GM12878 (cell line): Measurements from ENCODE around the gene POC1B. TPM values are rescaled to one million over a fixed set of nuclear protein-coding genes. Genes with fewer than 3 reads are reported as not detected.

Experiments
- ATAC-seq: fragments of 200-7000 bp; cut with Tn5 transposase; 3 replicates; pipeline ENCODE4 v1.9.1; 2020; ENCODE audit warnings: mild to moderate bottlenecking, moderate library complexity
- BruUV-seq: library from RNA; stranded (reverse); fragments of 400-500 nt; replicated peaks from 2 replicates; lab custom pipeline; 2021; lab: Mats Ljungman, UMichigan
- CTCF ChIA-PET: fragments of 300-600 bp; sonication (Branson Sonifier 250); formaldehyde crosslinking; extraction: SDS; loops from one replicate; lab custom pipeline; 2021; ENCODE audit warnings: inconsistent platforms; lab: Yijun Ruan, JAX
- POLR2A ChIA-PET: fragments of 350-600 bp; formaldehyde crosslinking; extraction: SDS; loops from one replicate; lab custom pipeline; 2021; ENCODE audit warnings: inconsistent platforms; lab: Charles Lee
- RAD21 ChIA-PET: fragments of 300-600 bp; sonication (Branson Sonifier 250); formaldehyde crosslinking; loops from one replicate; lab custom pipeline; 2023; ENCODE audit warnings: antibody characterized with exemption; ENCODE audit not compliant: unreplicated experiment; lab: Charles Lee
- SMC1A ChIA-PET: fragments of 300-600 bp; sonication (Branson Sonifier 250); formaldehyde crosslinking; loops from one replicate; lab custom pipeline; 2023; ENCODE audit not compliant: unreplicated experiment, uncharacterized antibody; lab: Charles Lee
- DNase-seq: peaks from one replicate; pipeline ENCODE4 v3.0.0-alpha.2; 2011; ENCODE audit warnings: low read depth, low spot score
- FAIRE-seq: peaks from 3 replicates; lab custom pipeline; 2011; peaks lifted over from hg19 to GRCh38; lab: Jason Lieb, UNC
- H2AFZ ChIP-seq: 2 replicates; pipeline ENCODE4 v1.6.0; 2011; ENCODE audit warnings: low read depth, low read length, control low read depth; ENCODE audit not compliant: control insufficient read depth
- H3K27ac ChIP-seq: 2 replicates; pipeline ENCODE4 v1.5.1; 2011; ENCODE audit warnings: control low read depth; ENCODE audit not compliant: control insufficient read depth, insufficient read depth
- H3K27me3 ChIP-seq, 2 experiments: replicated peaks in 1 of 2; 2 replicates each; pipeline versions ENCODE4 v1.6.0 to v1.6.1; 2011; ENCODE audit warnings: low read length in 1 of 2; ENCODE audit not compliant: control insufficient read depth in 2 of 2, insufficient read depth in 2 of 2
- H3K36me3 ChIP-seq, 2 experiments: 2 replicates each; pipeline ENCODE4 v1.5.1; 2011; ENCODE audit warnings: low read length in 1 of 2; ENCODE audit not compliant: control insufficient read depth in 2 of 2, insufficient read depth in 2 of 2
- H3K4me1 ChIP-seq: 2 replicates; pipeline ENCODE4 v1.6.1; 2011; ENCODE audit warnings: mild to moderate bottlenecking, low read length, moderate library complexity, mixed read lengths; ENCODE audit not compliant: control insufficient read depth, insufficient read depth
- H3K4me2 ChIP-seq: 2 replicates; pipeline ENCODE4 v1.6.0; 2011; ENCODE audit warnings: control low read depth; ENCODE audit not compliant: control insufficient read depth, insufficient read depth
- H3K4me3 ChIP-seq: fragments of 200-600 bp; sonication (generic); 2 replicates; pipeline ENCODE4 v1.5.1; 2016
- H3K79me2 ChIP-seq: 2 replicates; pipeline ENCODE4 v1.6.0; 2011; ENCODE audit warnings: low read length; ENCODE audit not compliant: control insufficient read depth, insufficient read depth
- H3K9ac ChIP-seq: 2 replicates; pipeline ENCODE4 v1.8.0; 2011; ENCODE audit warnings: low read length, control low read depth, mixed read lengths; ENCODE audit not compliant: control insufficient read depth, insufficient read depth
- H3K9me3 ChIP-seq: replicated peaks from 3 replicates; pipeline ENCODE4 v1.5.1; 2011; ENCODE audit warnings: mild to moderate bottlenecking, low read length; ENCODE audit not compliant: control insufficient read depth, insufficient read depth
- H4K20me1 ChIP-seq: 2 replicates; pipeline ENCODE4 v1.6.0; 2011; ENCODE audit not compliant: control insufficient read depth, insufficient read depth
- MLLT1 ChIP-seq: fragments of 450-650 bp; IDR thresholded peaks from 2 replicates; pipeline ENCODE4 v1.6.1; 2016; ENCODE audit warnings: mild to moderate bottlenecking
- NFIC ChIP-seq: IDR thresholded peaks from 2 replicates; pipeline ENCODE4 v1.6.1; 2012; ENCODE audit warnings: low read depth, mild to moderate bottlenecking, inconsistent platforms, low read length, moderate library complexity
- POLR2A ChIP-seq: IDR thresholded peaks from 2 replicates; pipeline ENCODE4 v1.6.1; 2011; ENCODE audit warnings: low read depth, mild to moderate bottlenecking, low read length
- REST ChIP-seq: IDR thresholded peaks from 2 replicates; pipeline ENCODE4 v1.6.1; 2012; ENCODE audit warnings: mild to moderate bottlenecking, low read depth, low read length
- RFX5 ChIP-seq: IDR thresholded peaks from 2 replicates; pipeline ENCODE4 v1.6.1; 2011; ENCODE audit warnings: low read depth, low read length, improper control_type of control experiment
- SMC3 ChIP-seq: IDR thresholded peaks from 2 replicates; pipeline ENCODE4 v1.6.1; 2011; ENCODE audit warnings: low read length, improper control_type of control experiment, borderline replicate concordance
- SREBF1 ChIP-seq: IDR thresholded peaks from 2 replicates; pipeline ENCODE4 v1.6.1; 2012; ENCODE audit warnings: mild to moderate bottlenecking, low read length
- SRF ChIP-seq, 2 experiments: IDR thresholded peaks; 2 replicates each; pipeline ENCODE4 v1.6.1; 2011; ENCODE audit warnings: low read depth in 2 of 2, low read length in 2 of 2, mild to moderate bottlenecking in 1 of 2, moderate library complexity in 1 of 2
- ZBTB40 ChIP-seq: fragments of 450-650 bp; IDR thresholded peaks from 2 replicates; pipeline ENCODE4 v1.6.1; 2016; ENCODE audit warnings: mild to moderate bottlenecking, moderate library complexity, borderline replicate concordance
- WGBS: methylation state at CpG from one replicate; pipeline ENCODE4 v1.1.6; 2016; ENCODE audit warnings: low lambda C conversion rate; ENCODE audit not compliant: insufficient replicate concordance, insufficient coverage; ENCODE audit errors: missing lambda C conversion rate; 5-methylcytosine and 5-hydroxymethylcytosine counted together
- in situ Hi-C: fragments of 300-500 bp; cut with MboI; formaldehyde crosslinking; loops from 9 replicates; pipeline ENCODE4 v1.14.3; 2018; ENCODE audit warnings: mixed read lengths
- intact Hi-C: fragments of 100-400 bp; cut with micrococcal nuclease; formaldehyde crosslinking; loops from one replicate; pipeline ENCODE4 v1.14.2; 2022; ENCODE audit not compliant: unreplicated experiment
- polyA plus RNA-seq, 11 experiments: library from polyadenylated mRNA; depleted of rRNA in 4 of 11; unstranded in 6 of 11; stranded (reverse) in 5 of 11; fragments of >200 nt; fragmentation: Nextera tagmentation in 4 of 11; fragmentation: Illumina TruSeq in 1 of 11; extraction: Ambion mirVana in 4 of 11; extraction: Trizol in 1 of 11; gene quantifications; 1 replicate in 1 of 11; 2 replicates in 10 of 11; pipeline versions ENCODE4 v1.2.1 to v1.2.3, GENCODE V29; 2011 to 2016; ENCODE audit warnings: inconsistent platforms in 2 of 11, missing spikeins in 2 of 11, low read depth in 1 of 11
- total RNA-seq, 4 experiments: library from RNA; depleted of rRNA in 3 of 4; stranded (reverse); fragments of >200 nt in 3 of 4; fragmentation: Illumina TruSeq in 1 of 4; extraction: Trizol in 1 of 4; gene quantifications; 2 replicates each; pipeline versions ENCODE4 v1.2.1 to v1.2.3, GENCODE V29; 2013 to 2021

POC1B gene
- total and polyA plus RNA-seq, 10 of the 15 experiments (the other 5 are each of a cell fraction or from before 2014, with no cell fraction given) = 4.4 to 17.8 (median 11.3) TPM

GRCh38 chr12:89379839-89380467, 145.9 kb downstream of the POC1B start (continued):
- TF ChIP-seq MLLT1 (no peak), SRF (IDR thresholded peaks at IDR 0.05; ENCODE audit: low read depth in 2 of 2, low read length in 2 of 2) (no peak), SREBF1 (no peak)

GRCh38 chr12:89379148-89379838, 146.6 kb downstream of the POC1B start:
- DNase-seq = no peak
- no peaks in the 10 kb centered on the region for H3K36me3 ChIP-seq
- no peaks in the 10 kb centered on the region for H4K20me1 ChIP-seq
- ATAC-seq = no peak
- SMC1A ChIA-PET = no interaction called here
- H3K4me3 ChIP-seq = no peak overlapping the region
- H3K9ac ChIP-seq = no peak overlapping the region
- no TSS peak for BruUV-seq
- no peak overlapping the region for H3K27ac ChIP-seq
- RAD21 ChIA-PET = no interaction called here
- H3K4me1 ChIP-seq = no peaks in the 10 kb centered on the region
- no peaks in the 10 kb centered on the region for H3K27me3 ChIP-seq
- H2AFZ ChIP-seq = no peak overlapping the region
- POLR2A ChIA-PET = no interaction called here
- intact Hi-C loops = no loop called here
- CTCF ChIA-PET = interaction anchor here (0.5 kb wide), 1 partner anchor 699 kb away, joined by 4 read pairs; no protein-coding TSS in a partner anchor
- H3K9me3 ChIP-seq = no peaks in the 10 kb centered on the region
- no peak overlapping the region for H3K4me2 ChIP-seq
- 44% methylated on average over 6 of the region's 6 CpGs for WGBS
- no peak for FAIRE-seq
- no peaks in the 10 kb centered on the region for H3K79me2 ChIP-seq
- in situ Hi-C loops = no loop called here
- TF ChIP-seq NFIC (no peak), SMC3 (no peak), ZBTB40 (no peak), RFX5 (no peak), POLR2A (no peak), REST (no peak)
